ENCODE data around the gene ECE1. TPM values are rescaled to one million over a fixed set of nuclear protein-coding genes. Genes with fewer than 3 reads are reported as not detected.

The ECE1 gene
- total RNA-seq, 1 experiment from 2014 or later, result 192 TPM

DNA sequence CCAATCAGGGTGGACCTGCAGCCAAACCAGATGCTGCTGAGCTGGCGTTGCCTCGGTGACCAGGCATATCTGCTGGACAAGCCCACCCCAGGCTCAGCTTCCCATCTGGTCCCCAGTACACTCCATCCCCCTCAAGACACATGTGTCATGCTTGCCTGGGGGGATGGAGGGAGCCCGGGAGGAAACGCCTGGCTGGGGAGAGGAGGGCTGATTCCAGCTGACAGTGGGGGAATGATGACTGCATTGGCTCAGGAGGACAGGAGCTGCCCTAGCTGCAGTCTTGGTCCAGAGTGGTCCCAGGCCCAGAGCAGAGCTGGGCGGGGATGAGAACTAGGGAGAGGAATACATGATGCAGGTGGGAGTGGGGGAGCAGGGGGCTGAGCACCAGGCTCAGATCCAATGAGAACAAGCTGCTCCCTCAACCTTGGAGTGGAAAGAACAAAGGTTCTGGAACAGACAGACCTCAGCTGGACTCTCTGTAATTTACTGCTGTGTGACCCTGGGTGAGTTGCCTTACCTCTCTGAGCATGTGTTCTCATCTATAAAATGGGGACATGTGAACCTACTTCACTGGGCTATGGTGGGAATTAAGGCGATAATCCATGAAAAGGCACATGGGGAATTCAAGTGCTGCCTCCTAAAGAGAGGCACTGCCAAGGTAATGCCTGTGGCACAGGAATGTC is 23.1 kb upstream of the ECE1 start:
- in situ Hi-C loops (cut with HindIII; ENCODE audit: low pct_unique_long_range_greater_than_20kb, low sequenced_read_pairs) (no loop called here), intact Hi-C loops (cut with micrococcal nuclease; ENCODE audit: unreplicated experiment) (no loop called here)
- H3K4me3 ChIP-seq (ENCODE audit: low read depth in 2 of 2, low read length in 2 of 2), result no peak overlapping the region
- POLR2A ChIA-PET, result interaction anchor here (0.8 kb wide), 1 partner anchor 10 kb away, joined by 3 read pairs; no protein-coding TSS in a partner anchor
- DNase-seq (ENCODE audit: low read depth, low spot score) (no peak), ATAC-seq (no peak)
- no TSS peak for BruUV-seq (replicated peaks)
- H3K27ac ChIP-seq (ENCODE audit: low read length), result no peak overlapping the region
- CTCF ChIA-PET, result no interaction called here
- no peaks in the 10 kb centered on the region for H3K27me3 ChIP-seq (ENCODE audit: control insufficient read depth, insufficient read depth, low read length)
- no peaks in the 10 kb centered on the region for H3K36me3 ChIP-seq (ENCODE audit: control insufficient read depth, insufficient read depth, low read length)
- H3K9me3 ChIP-seq (ENCODE audit: control insufficient read depth, insufficient read depth, low read depth, low read length), result no peaks in the 10 kb centered on the region
- peaks cover 49% of the 10 kb centered on the region for H3K4me1 ChIP-seq (ENCODE audit: control insufficient read depth, insufficient read depth, low read length)
- TF ChIP-seq, protein P1, sequence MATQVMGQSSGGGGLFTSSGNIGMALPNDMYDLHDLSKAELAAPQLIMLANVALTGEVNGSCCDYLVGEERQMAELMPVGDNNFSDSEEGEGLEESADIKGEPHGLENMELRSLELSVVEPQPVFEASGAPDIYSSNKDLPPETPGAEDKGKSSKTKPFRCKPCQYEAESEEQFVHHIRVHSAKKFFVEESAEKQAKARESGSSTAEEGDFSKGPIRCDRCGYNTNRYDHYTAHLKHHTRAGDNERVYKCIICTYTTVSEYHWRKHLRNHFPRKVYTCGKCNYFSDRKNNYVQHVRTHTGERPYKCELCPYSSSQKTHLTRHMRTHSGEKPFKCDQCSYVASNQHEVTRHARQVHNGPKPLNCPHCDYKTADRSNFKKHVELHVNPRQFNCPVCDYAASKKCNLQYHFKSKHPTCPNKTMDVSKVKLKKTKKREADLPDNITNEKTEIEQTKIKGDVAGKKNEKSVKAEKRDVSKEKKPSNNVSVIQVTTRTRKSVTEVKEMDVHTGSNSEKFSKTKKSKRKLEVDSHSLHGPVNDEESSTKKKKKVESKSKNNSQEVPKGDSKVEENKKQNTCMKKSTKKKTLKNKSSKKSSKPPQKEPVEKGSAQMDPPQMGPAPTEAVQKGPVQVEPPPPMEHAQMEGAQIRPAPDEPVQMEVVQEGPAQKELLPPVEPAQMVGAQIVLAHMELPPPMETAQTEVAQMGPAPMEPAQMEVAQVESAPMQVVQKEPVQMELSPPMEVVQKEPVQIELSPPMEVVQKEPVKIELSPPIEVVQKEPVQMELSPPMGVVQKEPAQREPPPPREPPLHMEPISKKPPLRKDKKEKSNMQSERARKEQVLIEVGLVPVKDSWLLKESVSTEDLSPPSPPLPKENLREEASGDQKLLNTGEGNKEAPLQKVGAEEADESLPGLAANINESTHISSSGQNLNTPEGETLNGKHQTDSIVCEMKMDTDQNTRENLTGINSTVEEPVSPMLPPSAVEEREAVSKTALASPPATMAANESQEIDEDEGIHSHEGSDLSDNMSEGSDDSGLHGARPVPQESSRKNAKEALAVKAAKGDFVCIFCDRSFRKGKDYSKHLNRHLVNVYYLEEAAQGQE (IDR thresholded peaks at IDR 0.05; ENCODE audit: insufficient read depth in 1 of 2, low read depth in 2 of 2, low read length in 1 of 2), result no peak
- TF ChIP-seq TCF7L2 (IDR thresholded peaks at IDR 0.05; ENCODE audit: low read depth, low read length) (no peak), SIN3A (IDR thresholded peaks at IDR 0.05; ENCODE audit: borderline replicate concordance, insufficient read depth, low read depth, low read length) (no peak), POLR2AphosphoS5 (IDR thresholded peaks at IDR 0.05; ENCODE audit: low read depth, low read length) (no peak)
- TF ChIP-seq, protein P2, sequence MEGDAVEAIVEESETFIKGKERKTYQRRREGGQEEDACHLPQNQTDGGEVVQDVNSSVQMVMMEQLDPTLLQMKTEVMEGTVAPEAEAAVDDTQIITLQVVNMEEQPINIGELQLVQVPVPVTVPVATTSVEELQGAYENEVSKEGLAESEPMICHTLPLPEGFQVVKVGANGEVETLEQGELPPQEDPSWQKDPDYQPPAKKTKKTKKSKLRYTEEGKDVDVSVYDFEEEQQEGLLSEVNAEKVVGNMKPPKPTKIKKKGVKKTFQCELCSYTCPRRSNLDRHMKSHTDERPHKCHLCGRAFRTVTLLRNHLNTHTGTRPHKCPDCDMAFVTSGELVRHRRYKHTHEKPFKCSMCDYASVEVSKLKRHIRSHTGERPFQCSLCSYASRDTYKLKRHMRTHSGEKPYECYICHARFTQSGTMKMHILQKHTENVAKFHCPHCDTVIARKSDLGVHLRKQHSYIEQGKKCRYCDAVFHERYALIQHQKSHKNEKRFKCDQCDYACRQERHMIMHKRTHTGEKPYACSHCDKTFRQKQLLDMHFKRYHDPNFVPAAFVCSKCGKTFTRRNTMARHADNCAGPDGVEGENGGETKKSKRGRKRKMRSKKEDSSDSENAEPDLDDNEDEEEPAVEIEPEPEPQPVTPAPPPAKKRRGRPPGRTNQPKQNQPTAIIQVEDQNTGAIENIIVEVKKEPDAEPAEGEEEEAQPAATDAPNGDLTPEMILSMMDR (IDR thresholded peaks at IDR 0.05), result no peak

DNA sequence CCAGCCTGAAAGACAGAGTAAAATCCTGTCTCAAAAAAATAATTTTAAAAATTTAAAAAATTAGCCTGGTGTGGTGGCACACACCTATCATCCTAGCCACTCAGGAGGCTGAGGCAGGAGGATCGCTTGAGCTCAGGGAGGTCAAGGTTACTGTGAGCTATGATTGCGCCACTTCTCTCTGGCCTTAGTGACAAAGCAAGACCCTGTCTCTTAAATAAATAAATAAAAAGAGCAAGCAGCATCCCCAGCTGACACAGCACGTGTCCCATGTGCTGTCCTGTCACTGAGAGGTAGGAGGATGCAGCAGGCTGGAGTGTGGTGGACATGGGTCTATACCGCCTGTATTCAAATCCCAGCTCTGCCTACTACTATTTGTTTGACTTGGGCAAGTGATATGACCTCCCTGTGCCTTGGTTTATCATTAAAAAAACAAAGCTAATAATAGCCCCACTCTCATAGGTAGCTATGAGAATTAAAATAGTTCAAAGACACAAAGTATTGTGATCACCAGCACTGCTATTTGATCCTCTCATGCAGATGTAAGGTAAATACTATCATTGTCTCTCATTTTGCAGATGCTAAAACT is 22.2 kb upstream of the ECE1 start:
- DNase-seq (ENCODE audit: low read depth, low spot score), result no peak
- intact Hi-C loops (cut with micrococcal nuclease; ENCODE audit: unreplicated experiment) (no loop called here), in situ Hi-C loops (cut with HindIII; ENCODE audit: low pct_unique_long_range_greater_than_20kb, low sequenced_read_pairs) (no loop called here)
- no peak for ATAC-seq
- Histone ChIP-seq H3K27ac (ENCODE audit: low read length) (no peak overlapping the region), H3K36me3 (ENCODE audit: control insufficient read depth, insufficient read depth, low read length) (no peaks in the 10 kb centered on the region), H3K4me1 (ENCODE audit: control insufficient read depth, insufficient read depth, low read length) (peaks cover 58% of the 10 kb centered on the region), H3K9me3 (ENCODE audit: control insufficient read depth, insufficient read depth, low read depth, low read length) (no peaks in the 10 kb centered on the region), H3K27me3 (ENCODE audit: control insufficient read depth, insufficient read depth, low read length) (no peaks in the 10 kb centered on the region), H3K4me3 (ENCODE audit: low read depth in 2 of 2, low read length in 2 of 2) (no peak overlapping the region)
- BruUV-seq (replicated peaks), result no TSS peak
- ChIA-PET POLR2A (interaction anchor here (0.8 kb wide), 1 partner anchor 11 kb away, joined by 3 read pairs; no protein-coding TSS in a partner anchor), CTCF (no interaction called here)
- TF ChIP-seq, protein P2 (IDR thresholded peaks at IDR 0.05), result no peak
- TF ChIP-seq TCF7L2 (IDR thresholded peaks at IDR 0.05; ENCODE audit: low read depth, low read length), result no peak
- no peak for TF ChIP-seq POLR2AphosphoS5 (IDR thresholded peaks at IDR 0.05; ENCODE audit: low read depth, low read length)
- TF ChIP-seq, protein P1 (IDR thresholded peaks at IDR 0.05; ENCODE audit: insufficient read depth in 1 of 2, low read depth in 2 of 2, low read length in 1 of 2), result no peak
- no peak for TF ChIP-seq SIN3A (IDR thresholded peaks at IDR 0.05; ENCODE audit: borderline replicate concordance, insufficient read depth, low read depth, low read length)
